Ammon's horn (tissue), 1 donor: Measurements from ENCODE around the gene TBL3.

Experiments used
- DNase-seq: peaks from one replicate; pipeline ENCODE4 v3.0.0-alpha.2; 2016; ENCODE audit warnings: low spot score

TBL3 gene

GRCh38 chr16:1964506-1965395 is 7.1 kb upstream of the TBL3 start, which contains the start of gene RPS2:
Gene RPS2, minus strand, starts transcription at chr16:1964826. Its CDS starts 201 bp downstream, at chr16:1964625.
- DNase-seq, result peak; percentile 99

- no peak for DNase-seq
Observed at GRCh38 chr16:1965396-1966001, 6.4 kb upstream of the TBL3 start.

DNA sequence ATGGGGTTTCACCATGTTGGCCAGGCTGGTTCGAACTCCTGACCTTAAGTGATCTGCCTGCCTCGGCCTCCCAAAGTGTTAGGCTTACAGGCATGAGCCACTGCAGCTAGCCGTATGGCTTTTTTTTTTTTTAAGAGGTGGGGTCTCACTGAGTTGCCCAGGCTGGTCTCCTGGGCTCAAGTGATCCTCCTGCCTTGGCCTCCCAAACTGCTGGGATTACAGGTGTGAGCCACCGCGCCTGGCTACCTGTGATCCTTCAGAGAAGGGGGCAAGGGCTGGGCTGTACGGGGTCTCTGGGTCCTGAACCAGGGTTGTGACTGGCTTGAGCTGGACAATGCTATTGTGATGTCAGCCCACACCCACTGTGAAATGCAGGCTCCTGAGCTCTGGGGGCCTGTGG is 5.4 kb upstream of the TBL3 start, which contains the start of gene RNF151:
Gene RNF151, plus strand, starts transcription at position 397 of the 400 bp plus-strand sequence. CDS start 26 bp downstream, outside the sequence.
- no peak for DNase-seq

- DNase-seq, result no peak
Observed at GRCh38 chr16:1968146-1968953, 3.5 kb upstream of the TBL3 start.

GRCh38 chr16:1972490-1972877 is 631 bp downstream of the TBL3 start:
- no peak for DNase-seq

DNA sequence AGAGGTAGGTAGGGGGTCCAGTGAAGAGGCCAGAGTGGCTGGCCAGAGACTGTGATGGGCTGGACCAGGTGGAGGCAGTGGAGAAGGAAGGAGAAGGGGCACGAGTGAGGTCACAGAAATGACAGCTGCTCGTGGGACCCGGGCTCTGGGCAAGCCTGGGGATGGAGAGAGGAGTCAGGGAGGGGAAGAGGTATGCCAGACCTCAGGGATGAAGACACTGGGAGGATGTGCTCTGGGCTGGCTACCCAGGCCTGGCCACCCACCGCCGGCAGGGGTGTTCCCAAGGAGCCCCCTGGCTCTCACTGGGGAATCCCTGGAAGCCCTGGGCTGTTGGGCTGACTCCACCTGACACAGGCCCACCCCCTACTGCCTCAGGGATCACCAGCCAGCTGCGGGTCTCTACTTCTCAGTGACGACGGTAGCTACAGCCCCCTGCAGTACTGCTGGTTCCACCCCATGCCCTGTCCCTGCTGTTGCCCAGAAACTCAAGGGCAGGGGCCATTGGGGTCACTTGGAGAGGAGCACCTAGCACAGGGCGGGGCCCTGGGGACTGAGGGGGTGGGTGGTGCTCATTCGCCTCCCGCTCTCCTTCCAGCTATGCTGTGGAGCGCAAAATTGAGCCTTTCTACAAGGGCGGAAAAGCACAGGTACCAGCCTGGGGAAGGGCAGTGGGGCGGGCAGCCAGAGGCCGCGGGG is 1.8 kb downstream of the TBL3 start:
- no peak for DNase-seq

DNA sequence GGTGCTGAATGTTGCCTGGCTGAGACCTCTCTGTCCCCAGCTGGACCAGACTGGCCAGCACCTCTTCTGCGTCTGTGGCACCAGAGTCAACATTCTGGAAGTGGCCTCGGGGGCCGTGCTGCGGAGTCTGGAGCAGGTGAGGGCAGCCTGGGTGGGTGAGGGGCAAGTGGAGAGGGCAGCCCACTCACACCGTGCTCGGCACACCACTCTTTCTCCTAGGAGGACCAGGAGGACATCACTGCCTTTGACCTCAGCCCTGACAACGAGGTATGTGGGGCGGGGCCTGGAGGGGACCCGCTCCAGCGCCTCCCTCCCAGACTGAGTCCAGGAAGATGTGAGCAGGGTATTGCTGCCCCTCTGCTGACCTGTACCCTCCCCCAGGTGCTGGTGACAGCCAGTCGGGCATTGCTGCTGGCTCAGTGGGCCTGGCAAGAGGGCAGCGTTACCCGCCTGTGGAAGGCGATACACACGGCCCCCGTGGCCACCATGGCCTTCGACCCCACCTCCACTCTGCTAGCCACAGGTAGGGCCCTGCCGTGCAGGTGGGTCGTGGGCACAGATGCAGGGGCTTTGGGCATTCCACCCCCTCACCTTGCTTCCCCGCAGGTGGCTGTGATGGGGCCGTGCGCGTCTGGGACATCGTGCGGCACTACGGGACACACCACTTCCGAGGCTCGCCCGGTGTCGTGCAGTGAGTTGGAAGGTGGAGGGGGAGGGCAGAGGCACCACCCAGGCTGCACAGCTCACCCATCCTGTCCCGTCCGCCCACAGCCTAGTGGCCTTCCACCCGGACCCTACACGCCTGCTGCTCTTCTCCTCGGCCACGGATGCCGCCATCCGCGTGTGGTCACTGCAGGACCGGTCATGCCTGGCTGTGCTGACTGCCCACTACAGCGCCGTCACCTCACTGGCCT is 2.6 kb downstream of the TBL3 start:
- DNase-seq, result no peak

GRCh38 chr16:1975432-1976215 is 3.8 kb downstream of the TBL3 start:
- no peak for DNase-seq

- DNase-seq, result no peak
Observed at GRCh38 chr16:1976216-1976520, 4.3 kb downstream of the TBL3 start.

GRCh38 chr16:1976951-1977874 is 5.4 kb downstream of the TBL3 start:
- no peak for DNase-seq

DNA sequence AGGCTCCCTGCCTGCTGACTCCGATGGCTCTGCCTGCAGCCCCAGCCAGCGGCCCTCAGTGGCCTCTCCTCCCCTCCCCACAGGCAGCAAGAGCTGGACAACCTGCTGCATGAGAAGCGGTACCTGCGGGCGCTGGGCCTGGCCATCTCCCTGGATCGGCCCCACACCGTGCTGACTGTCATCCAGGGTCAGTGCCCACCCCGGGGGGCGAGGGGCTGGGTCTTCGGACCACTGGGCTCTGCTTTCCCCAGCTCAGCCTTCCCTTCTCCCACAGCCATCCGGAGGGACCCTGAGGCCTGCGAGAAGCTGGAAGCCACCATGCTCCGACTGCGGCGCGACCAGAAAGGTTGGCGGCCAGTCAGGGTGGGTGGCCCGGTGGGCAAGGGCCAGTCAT is 6.0 kb downstream of the TBL3 start:
- DNase-seq, result no peak

- DNase-seq, result no peak
Observed at GRCh38 chr16:1978476-1979120, 6.7 kb downstream of the TBL3 start.

- no peak for DNase-seq
Observed at GRCh38 chr16:1979271-1980029, 7.6 kb downstream of the TBL3 start.

GRCh38 chr16:1980030-1980769 is 8.3 kb downstream of the TBL3 start:
- DNase-seq, result no peak

- DNase-seq, result no peak
Observed at GRCh38 chr16:1980770-1981087, 8.9 kb downstream of the TBL3 start.

DNA sequence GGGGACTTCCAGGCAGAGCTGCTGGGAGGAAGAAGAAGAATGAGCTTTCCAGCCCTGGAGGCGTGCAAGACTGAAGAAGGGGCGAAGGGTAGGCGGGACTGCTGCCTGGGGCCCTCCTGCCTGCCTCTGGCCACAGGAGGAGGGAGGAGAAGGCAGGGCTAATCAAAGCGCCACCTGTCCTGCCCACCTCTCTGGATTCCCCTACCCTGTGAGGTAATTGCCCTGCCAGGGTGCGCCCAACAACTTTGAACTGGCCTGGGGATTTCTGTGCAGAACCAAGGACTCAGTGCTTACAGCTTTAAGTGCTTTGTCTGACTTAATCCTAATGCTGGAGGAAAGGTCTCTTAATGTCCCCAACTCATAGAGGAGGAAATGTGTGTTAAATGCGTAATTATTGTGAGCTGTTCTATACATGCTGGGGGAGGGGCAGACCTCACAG is 9.6 kb downstream of the TBL3 start, which contains the start of gene NOXO1:
Gene NOXO1, minus strand, starts transcription at position 72 of the 439 bp plus-strand sequence. CDS start 290 bp downstream, outside the sequence.
- no peak for DNase-seq

- peak; percentile 65 for DNase-seq
Observed at GRCh38 chr16:1982013-1982433, 10.2 kb downstream of the TBL3 start.
